Inferior parietal cortex (tissue), 1 donor: ENCODE results near the gene CATSPERD.

ENCODE experiments used
- DNase-seq: peaks from one replicate; pipeline ENCODE4 v3.0.0-alpha.2; 2016; ENCODE audit errors: extremely low spot score

Gene CATSPERD

GRCh38 chr19:5827342-5827890, 107.0 kb downstream of the CATSPERD start:
- DNase-seq, result no peak

DNA sequence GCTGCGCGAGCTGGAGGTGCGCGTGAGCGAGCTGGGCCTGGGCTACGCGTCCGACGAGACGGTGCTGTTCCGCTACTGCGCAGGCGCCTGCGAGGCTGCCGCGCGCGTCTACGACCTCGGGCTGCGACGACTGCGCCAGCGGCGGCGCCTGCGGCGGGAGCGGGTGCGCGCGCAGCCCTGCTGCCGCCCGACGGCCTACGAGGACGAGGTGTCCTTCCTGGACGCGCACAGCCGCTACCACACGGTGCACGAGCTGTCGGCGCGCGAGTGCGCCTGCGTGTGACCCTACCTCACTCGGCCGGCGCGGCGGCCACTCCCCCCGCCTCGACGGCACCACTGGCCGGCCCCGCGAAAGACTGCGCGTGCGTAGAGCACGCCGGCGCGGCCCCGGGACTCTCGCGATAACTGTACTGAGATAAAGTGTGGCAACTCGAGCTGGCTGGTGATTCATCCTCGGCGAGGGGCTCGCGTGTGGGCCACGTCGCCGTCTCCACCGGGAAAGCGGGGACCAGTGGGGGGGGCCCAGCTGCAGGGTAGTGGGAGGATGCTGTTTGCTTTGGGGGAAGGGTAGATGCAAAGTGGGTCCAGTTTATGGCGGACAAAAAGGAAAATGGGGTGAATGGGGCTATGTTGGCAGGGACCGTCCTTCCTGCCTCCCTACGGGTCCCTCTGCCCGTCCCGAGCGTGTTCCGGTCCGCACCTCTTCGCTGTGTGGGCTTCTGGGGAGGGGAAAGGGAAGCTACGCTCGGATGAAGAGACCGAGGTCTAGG, 107.6 kb downstream of the CATSPERD start:
- peak; percentile 72 for DNase-seq
